Body of pancreas (tissue), 4 donors: Measurements from ENCODE around the gene U2AF2. TPM values are rescaled to one million over a fixed set of nuclear protein-coding genes. Genes with fewer than 3 reads are reported as not detected.

Source experiments
- ATAC-seq: fragments of 150-250 bp; one replicate; pipeline ENCODE4 v1.9.1; 2016
- DNase-seq, 4 donors: peaks; one replicate each; pipeline ENCODE4 v3.0.0-alpha.2; 2019
- H3K27ac ChIP-seq, 4 donors: fragments of 200-600 bp; sonication (generic); 1 replicate in 3 of 4; 2 replicates in 1 of 4; pipeline versions ENCODE4 v1.5.1 to v1.6.1; 2016 to 2019; ENCODE audit warnings: mild to moderate bottlenecking in 1 of 4, mixed read lengths in 1 of 4, moderate library complexity in 1 of 4
- H3K27me3 ChIP-seq, 2 donors: fragments of 200-600 bp; sonication (generic); one replicate each; pipeline ENCODE4 v1.6.0; 2016; ENCODE audit warnings: mild to moderate bottlenecking in 1 of 2
- H3K36me3 ChIP-seq, 2 donors: fragments of 200-600 bp; sonication (generic); replicated peaks in 1 of 2; 2 replicates each; pipeline ENCODE4 v1.5.1; 2016; ENCODE audit warnings: low read depth in 2 of 2; ENCODE audit not compliant: insufficient read depth in 1 of 2
- H3K4me1 ChIP-seq: fragments of 200-600 bp; sonication (generic); one replicate; pipeline ENCODE4 v1.6.0; 2016
- H3K4me3 ChIP-seq, 2 donors: fragments of 200-600 bp; sonication (generic); 1 replicate in 1 of 2; 2 replicates in 1 of 2; pipeline ENCODE4 v1.5.1; 2016 to 2019
- H3K9me3 ChIP-seq, 3 donors: fragments of 200-600 bp; sonication (generic); 1 replicate in 2 of 3; 2 replicates in 1 of 3; pipeline ENCODE4 v1.5.1; 2016
- CTCF ChIP-seq, 7 experiments: fragments of 450-650 bp in 4 of 7; fragments of 200-600 bp in 3 of 7; sonication (generic) in 3 of 7; IDR thresholded peaks; one replicate each; pipeline ENCODE4 v1.5.1; 2016 to 2019; ENCODE audit warnings: antibody characterized with exemption in 7 of 7
- POLR2A ChIP-seq, 3 donors: fragments of 450-650 bp; IDR thresholded peaks; one replicate each; pipeline ENCODE4 v1.6.1; 2016; ENCODE audit warnings: antibody characterized with exemption in 3 of 3, mild to moderate bottlenecking in 2 of 3
- WGBS, 2 donors: methylation state at CpG; one replicate each; pipeline ENCODE4 v1.1.5; 2017; 5-methylcytosine and 5-hydroxymethylcytosine counted together
- intact Hi-C: fragments of 100-400 bp; cut with DNase I; formaldehyde crosslinking; loops from one replicate; pipeline ENCODE4 v1.15.1; 2023
- total RNA-seq, 2 donors: library from RNA; depleted of rRNA; stranded (reverse); fragments of >200 nt; gene quantifications; one replicate each; pipeline ENCODE4 v1.1.0, GENCODE V29; 2016

Gene U2AF2
- total RNA-seq, 2 donors from 2014 or later: 53.4 to 106 TPM

DNA sequence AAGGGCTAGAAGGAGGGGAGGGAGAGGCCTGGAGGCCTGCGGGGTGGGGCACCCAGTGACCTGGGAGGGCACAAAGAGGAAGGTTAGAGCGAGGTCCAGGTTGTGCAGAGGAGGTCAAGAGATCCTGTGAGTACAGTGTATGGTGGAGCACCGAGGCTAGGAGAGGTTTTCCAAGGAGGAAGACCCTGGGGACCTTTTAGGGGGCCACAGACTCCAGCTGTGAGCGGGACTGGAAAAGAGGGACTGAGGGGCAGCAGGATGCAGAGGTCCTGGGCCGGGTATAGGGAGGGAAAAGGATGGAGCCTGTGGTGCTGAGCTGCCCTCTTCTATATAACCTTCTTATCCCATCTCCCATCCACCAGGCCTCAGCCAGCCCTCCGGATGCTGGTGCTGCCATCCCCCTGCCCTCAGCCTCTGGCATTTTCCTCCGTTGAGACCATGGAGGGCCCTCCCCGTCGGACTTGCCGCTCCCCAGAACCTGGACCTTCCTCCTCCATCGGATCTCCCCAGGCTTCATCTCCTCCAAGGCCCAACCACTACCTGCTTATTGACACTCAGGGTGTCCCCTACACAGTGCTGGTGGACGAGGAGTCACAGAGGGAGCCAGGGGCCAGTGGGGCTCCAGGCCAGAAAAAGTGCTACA lies 10.5 kb upstream of the U2AF2 start:
- Histone ChIP-seq H3K4me3 (peak overlapping the region; percentile 90 to 96), H3K9me3 (no peaks in the 10 kb centered on the region), H3K27ac (peak overlapping the region in 3 of 4 donors; percentile 77 to 93 (median 91)), H3K4me1 (peaks cover 72% of the 10 kb centered on the region), H3K27me3 (no peaks in the 10 kb centered on the region), H3K36me3 (no peaks in the 10 kb centered on the region)
- DNase-seq: no peak
- ATAC-seq: no peak
- TF ChIP-seq CTCF (IDR thresholded peaks at IDR 0.05) (no peak), POLR2A (IDR thresholded peaks at IDR 0.05) (no peak)
- intact Hi-C loops: no loop called here
- 38 to 53% methylated on average over 12 of the region's 12 CpGs for WGBS, 2 donors

GRCh38 chr19:55644842-55645511 lies 9.9 kb upstream of the U2AF2 start:
- Histone ChIP-seq H3K36me3 (no peaks in the 10 kb centered on the region), H3K27me3 (no peaks in the 10 kb centered on the region), H3K4me1 (peaks cover 66% of the 10 kb centered on the region), H3K9me3 (no peaks in the 10 kb centered on the region), H3K27ac (no peak overlapping the region), H3K4me3 (no peak overlapping the region)
- TF ChIP-seq CTCF (IDR thresholded peaks at IDR 0.05) (no peak), POLR2A (IDR thresholded peaks at IDR 0.05) (no peak)
- ATAC-seq (no peak), DNase-seq (no peak)
- intact Hi-C loops: no loop called here
- WGBS, 2 donors: 63 to 78% methylated on average over 3 to 25 of the region's 28 CpGs

- TF ChIP-seq POLR2A (IDR thresholded peaks at IDR 0.05) (no peak), CTCF (IDR thresholded peaks at IDR 0.05) (no peak)
- DNase-seq (no peak), ATAC-seq (no peak)
- H3K4me1 ChIP-seq: peaks cover 61% of the 10 kb centered on the region
- H3K4me3 ChIP-seq: no peak overlapping the region
- intact Hi-C loops: no loop called here
- no peaks in the 10 kb centered on the region for H3K36me3 ChIP-seq
- no peaks in the 10 kb centered on the region for H3K9me3 ChIP-seq
- no peaks in the 10 kb centered on the region for H3K27me3 ChIP-seq
- WGBS, 2 donors: 51 to 61% methylated on average over 5 of the region's 5 CpGs
- H3K27ac ChIP-seq: no peak overlapping the region
These were observed 9.3 kb upstream of the U2AF2 start for GRCh38 chr19:55645512-55645881.

- WGBS, 2 donors: 29 to 39% methylated on average over 14 of the region's 14 CpGs
- Histone ChIP-seq H3K4me3 (no peak overlapping the region), H3K36me3 (no peaks in the 10 kb centered on the region), H3K9me3 (no peaks in the 10 kb centered on the region), H3K27me3 (no peaks in the 10 kb centered on the region), H3K27ac (peak overlapping the region; percentile 34 to 79 (median 75)), H3K4me1 (peaks cover 51% of the 10 kb centered on the region)
- TF ChIP-seq POLR2A (IDR thresholded peaks at IDR 0.05) (no peak), CTCF (IDR thresholded peaks at IDR 0.05) (no peak)
- intact Hi-C loops: no loop called here
- ATAC-seq: no peak
- DNase-seq: peak in 1 of 4 donors; percentile 35
These were observed 7.7 kb upstream of the U2AF2 start for GRCh38 chr19:55646889-55647731.
